ENCODE results near the gene PTPN3.

GRCh38 chr9:109399258-109399767, 98.8 kb downstream of the PTPN3 start:
- TF ChIP-seq CTCF (IDR thresholded peaks at IDR 0.05) (no peak), EZH2 (IDR thresholded peaks at IDR 0.05) (no peak), EZH2phosphoT487 (IDR thresholded peaks at IDR 0.05) (no peak)
